H1 (cell line): ENCODE data around the gene TNXB. TPM values are rescaled to one million over a fixed set of nuclear protein-coding genes. Genes with fewer than 3 reads are reported as not detected.

Experiments
- CTCF ChIA-PET: fragments of 300-600 bp; sonication (Branson Sonifier 250); formaldehyde crosslinking; loops from one replicate; lab custom pipeline; 2021; ENCODE audit not compliant: partially characterized antibody; lab: Charles Lee
- POLR2A ChIA-PET: fragments of 300-600 bp; sonication (Branson Sonifier 250); formaldehyde crosslinking; loops from one replicate; lab custom pipeline; 2021; ENCODE audit warnings: inconsistent platforms; ENCODE audit not compliant: partially characterized antibody; lab: Charles Lee
- DNase-seq, 2 experiments: peaks; one replicate each; pipeline versions ENCODE4 v3.0.0 to v3.0.0-alpha.2; 2010 to 2022; ENCODE audit warnings: low spot score in 2 of 2, low read depth in 1 of 2, mixed read lengths in 1 of 2
- FAIRE-seq: peaks from 2 replicates; lab custom pipeline; 2011; peaks lifted over from hg19 to GRCh38; lab: Jason Lieb, UNC
- H2AFZ ChIP-seq: 2 replicates; pipeline ENCODE4 v1.8.1; 2012; ENCODE audit warnings: low read length, inconsistent platforms
- H2AK5ac ChIP-seq: 2 replicates; pipeline ENCODE4 v1.6.1; 2013; ENCODE audit warnings: low read depth, low read length
- H2BK120ac ChIP-seq: replicated peaks from 2 replicates; pipeline ENCODE3; 2013; ENCODE audit warnings: low read depth, low read length, inconsistent platforms
- H2BK12ac ChIP-seq: 2 replicates; pipeline ENCODE4 v1.6.1; 2013; ENCODE audit warnings: low read depth, low read length
- H2BK15ac ChIP-seq: 2 replicates; pipeline ENCODE4 v1.6.1; 2013; ENCODE audit warnings: low read length
- H2BK20ac ChIP-seq: 2 replicates; pipeline ENCODE4 v1.6.1; 2013; ENCODE audit warnings: low read length
- H2BK5ac ChIP-seq: 2 replicates; pipeline ENCODE4 v1.6.1; 2013; ENCODE audit warnings: low read depth, low read length
- H3K14ac ChIP-seq: 2 replicates; pipeline ENCODE4 v1.6.1; 2013; ENCODE audit warnings: inconsistent platforms; ENCODE audit not compliant: insufficient read length
- H3K18ac ChIP-seq: 2 replicates; pipeline ENCODE4 v1.6.1; 2013; ENCODE audit warnings: low read length; ENCODE audit errors: extremely low read depth
- H3K23ac ChIP-seq: 2 replicates; pipeline ENCODE4 v1.6.1; 2013; ENCODE audit warnings: inconsistent platforms; ENCODE audit not compliant: insufficient read length
- H3K23me2 ChIP-seq: 2 replicates; pipeline ENCODE4 v1.6.1; 2013; ENCODE audit warnings: low read depth, low read length
- H3K27ac ChIP-seq: 2 replicates; pipeline ENCODE4 v1.6.1; 2011; ENCODE audit warnings: low read depth, low read length, inconsistent platforms
- H3K27me3 ChIP-seq, 4 experiments: replicated peaks in 1 of 4; 1 replicate in 1 of 4; 2 replicates in 3 of 4; pipeline versions ENCODE4 v1.6.1 to v1.8.1; 2011 to 2013; ENCODE audit warnings: low read length in 3 of 4, mild to moderate bottlenecking in 3 of 4, inconsistent platforms in 2 of 4, mixed read lengths in 2 of 4, moderate library complexity in 1 of 4; ENCODE audit not compliant: control insufficient read depth in 3 of 4, insufficient read depth in 3 of 4; ENCODE audit errors: extremely low read depth in 1 of 4
- H3K36me3 ChIP-seq, 4 experiments: 2 replicates each; pipeline versions ENCODE4 v1.6.1 to v1.8.1; 2011 to 2013; ENCODE audit warnings: mild to moderate bottlenecking in 4 of 4, low read length in 3 of 4, moderate library complexity in 2 of 4, control low read depth in 1 of 4, inconsistent platforms in 1 of 4; ENCODE audit not compliant: insufficient read depth in 4 of 4, control insufficient read depth in 2 of 4
- H3K4ac ChIP-seq: replicated peaks from 2 replicates; pipeline ENCODE3; 2013; ENCODE audit warnings: low read length, low read depth, mixed read lengths, inconsistent platforms; ENCODE audit not compliant: insufficient read length
- H3K4me1 ChIP-seq, 4 experiments: replicated peaks in 1 of 4; 1 replicate in 1 of 4; 2 replicates in 3 of 4; pipeline versions ENCODE4 v1.6.1 to v1.8.1; 2011 to 2013; ENCODE audit warnings: low read length in 3 of 4, inconsistent platforms in 2 of 4, mixed read lengths in 1 of 4; ENCODE audit not compliant: insufficient read depth in 4 of 4, control insufficient read depth in 3 of 4
- H3K4me2 ChIP-seq, 2 experiments: 2 replicates each; pipeline versions ENCODE4 v1.6.1 to v1.8.1; 2011 to 2013; ENCODE audit warnings: low read depth in 2 of 2, low read length in 2 of 2, control low read depth in 1 of 2, inconsistent platforms in 1 of 2, mild to moderate bottlenecking in 1 of 2; ENCODE audit not compliant: insufficient read depth in 1 of 2
- H3K4me3 ChIP-seq, 4 experiments: fragments of 200-600, 300-600 bp in 1 of 4; sonication (generic), shearing (Covaris generic), sonication (Bioruptor Twin) in 1 of 4; 2 replicates each; pipeline versions ENCODE4 v1.5.1 to v1.8.1; 2011 to 2016; ENCODE audit warnings: low read length in 4 of 4, low read depth in 3 of 4, control low read depth in 2 of 4, inconsistent platforms in 2 of 4, mild to moderate bottlenecking in 2 of 4, mixed read lengths in 1 of 4, moderate library complexity in 1 of 4; ENCODE audit not compliant: insufficient read depth in 2 of 4; ENCODE audit errors: extremely low read depth in 1 of 4
- H3K56ac ChIP-seq: replicated peaks from 2 replicates; pipeline ENCODE3; 2013; ENCODE audit warnings: low read depth, mild to moderate bottlenecking, mixed read lengths, low read length, inconsistent platforms; ENCODE audit not compliant: insufficient read length
- H3K79me1 ChIP-seq: 2 replicates; pipeline ENCODE4 v1.6.1; 2013; ENCODE audit warnings: low read depth, low read length, control low read depth
- H3K79me2 ChIP-seq, 2 experiments: 2 replicates each; pipeline versions ENCODE4 v1.6.1 to v1.8.1; 2012 to 2013; ENCODE audit warnings: low read length in 2 of 2, mild to moderate bottlenecking in 2 of 2, inconsistent platforms in 1 of 2; ENCODE audit not compliant: insufficient read depth in 2 of 2, control insufficient read depth in 1 of 2
- H3K9ac ChIP-seq, 4 experiments: replicated peaks in 1 of 4; 1 replicate in 1 of 4; 2 replicates in 3 of 4; pipeline versions ENCODE4 v1.6.1 to v1.8.1; 2011 to 2013; ENCODE audit warnings: low read depth in 3 of 4, low read length in 3 of 4, control low read depth in 2 of 4, mild to moderate bottlenecking in 2 of 4, moderate library complexity in 2 of 4, inconsistent platforms in 1 of 4; ENCODE audit errors: extremely low read depth in 1 of 4
- H3K9me3 ChIP-seq, 2 experiments: 2 replicates each; pipeline versions ENCODE4 v1.6.1 to v1.8.1; 2012 to 2013; ENCODE audit warnings: mild to moderate bottlenecking in 2 of 2, moderate library complexity in 2 of 2, control low read depth in 1 of 2, inconsistent platforms in 1 of 2, low read depth in 1 of 2, low read length in 1 of 2, mixed read lengths in 1 of 2; ENCODE audit not compliant: insufficient read depth in 2 of 2
- H4K20me1 ChIP-seq, 2 experiments: replicated peaks in 1 of 2; 2 replicates each; pipeline versions ENCODE3 to v1.8.1; 2011 to 2013; ENCODE audit warnings: inconsistent platforms in 2 of 2, low read length in 2 of 2, mild to moderate bottlenecking in 1 of 2; ENCODE audit not compliant: insufficient read depth in 2 of 2, control insufficient read depth in 1 of 2
- H4K5ac ChIP-seq: 2 replicates; pipeline ENCODE4 v1.6.1; 2013; ENCODE audit warnings: low read length, low read depth, mixed read lengths, inconsistent platforms; ENCODE audit not compliant: insufficient read length
- H4K8ac ChIP-seq: 2 replicates; pipeline ENCODE4 v1.8.0; 2013; ENCODE audit warnings: mild to moderate bottlenecking, moderate library complexity, low read length, inconsistent platforms; ENCODE audit not compliant: insufficient read depth; ENCODE audit errors: extremely low read depth
- H4K91ac ChIP-seq: replicated peaks from 2 replicates; pipeline ENCODE3; 2013; ENCODE audit warnings: low read length, mixed read lengths, inconsistent platforms; ENCODE audit not compliant: insufficient read length
- BACH1 ChIP-seq: IDR thresholded peaks from 2 replicates; pipeline ENCODE4 v1.6.1; 2012; ENCODE audit warnings: low read length, improper control_type of control experiment
- CBX5 ChIP-seq: fragments of 300-800, 300-1000 bp; sonication (generic); IDR thresholded peaks from 2 replicates; pipeline ENCODE4 v1.7.1; 2016; ENCODE audit warnings: antibody characterized with exemption, low read length, low read depth
- EGR1 ChIP-seq: IDR thresholded peaks from 2 replicates; pipeline ENCODE4 v1.6.1; 2011; ENCODE audit warnings: low read depth, low read length, borderline replicate concordance
- EZH2 ChIP-seq: fragments of 200-600 bp; sonication (generic); IDR thresholded peaks from 2 replicates; pipeline ENCODE4 v1.7.1; 2012; ENCODE audit warnings: low read depth, mild to moderate bottlenecking, moderate library complexity, low read length, inconsistent platforms; ENCODE audit not compliant: severe bottlenecking
- POLR2AphosphoS5 ChIP-seq: IDR thresholded peaks from 2 replicates; pipeline ENCODE4 v1.6.1; 2011; ENCODE audit warnings: low read depth, low read length
- POU5F1 ChIP-seq: IDR thresholded peaks from 2 replicates; pipeline ENCODE4 v1.6.1; 2011; ENCODE audit warnings: low read depth, mild to moderate bottlenecking, low read length, moderate library complexity
- RAD21 ChIP-seq, 2 experiments: IDR thresholded peaks in 1 of 2; conservative IDR thresholded peaks in 1 of 2; 2 replicates each; pipeline ENCODE4 v1.6.1; 2011; ENCODE audit warnings: low read depth in 2 of 2, low read length in 2 of 2, improper control_type of control experiment in 1 of 2, inconsistent platforms in 1 of 2, mild to moderate bottlenecking in 1 of 2, moderate library complexity in 1 of 2
- SIX5 ChIP-seq: IDR thresholded peaks from 2 replicates; pipeline ENCODE4 v1.6.1; 2011; ENCODE audit warnings: mild to moderate bottlenecking, low read depth, low read length
- WGBS, 2 experiments: shearing (Covaris generic) in 1 of 2; methylation state at CpG; one replicate each; pipeline versions ENCODE4 v1.1.6 to v1.1.7; 2013 to 2015; ENCODE audit warnings: low lambda C conversion rate in 2 of 2, mixed read lengths in 2 of 2, inconsistent platforms in 1 of 2, low coverage in 1 of 2, missing lambda C conversion rate in 1 of 2; ENCODE audit not compliant: insufficient replicate concordance in 2 of 2, insufficient coverage in 1 of 2, insufficient read length in 1 of 2; ENCODE audit errors: extremely low coverage in 1 of 2, missing lambda C conversion rate in 1 of 2; 5-methylcytosine and 5-hydroxymethylcytosine counted together
- polyA plus RNA-seq, 7 experiments: library from polyadenylated mRNA; depleted of rRNA in 3 of 7; stranded (reverse) in 5 of 7; unstranded in 2 of 7; fragments of >200 nt in 5 of 7; fragments of 200-250 nt in 2 of 7; gene quantifications; 1 replicate in 5 of 7; 2 replicates in 1 of 7; 4 replicates in 1 of 7; pipeline versions ENCODE4 v1.2.1 to v1.2.3, GENCODE V29; 2011 to 2013; ENCODE audit warnings: missing spikeins in 2 of 7, mixed read lengths in 2 of 7
- total RNA-seq: library from RNA; stranded (reverse); fragmentation: NEBNext Ultra II Directional; extraction: Animal tissue kit (Norgen Biotek cat#: 25700); gene quantifications from 2 replicates; pipeline ENCODE4 v1.2.1, GENCODE V29; 2021
- TF ChIP-seq, protein P1 (sequence below): IDR thresholded peaks from 2 replicates; pipeline ENCODE4 v1.6.1; 2012; ENCODE audit warnings: inconsistent platforms
- TF ChIP-seq, protein P2 (sequence below): IDR thresholded peaks from 2 replicates; pipeline ENCODE4 v1.6.1; 2011; ENCODE audit warnings: low read length, improper control_type of control experiment

TNXB gene
- total and polyA plus RNA-seq, 2 of the 8 experiments (the other 6 are each of a cell fraction or from before 2014, with no cell fraction given) = 3.1 to 4.8 TPM

- Histone ChIP-seq H3K18ac (no peak overlapping the region), H2BK15ac (no peak overlapping the region), H2BK5ac (no peak overlapping the region), H3K79me1 (no peaks in the 10 kb centered on the region; the same call in 1 of the 2 replicates), H3K27ac (no peak overlapping the region), H3K9ac (no peak overlapping the region), H3K4ac (no peak overlapping the region), H3K36me3 (no peaks in the 10 kb centered on the region), H2BK20ac (no peak overlapping the region), H4K8ac (0 out of 2 replicates have a peak overlapping the region, but pooled peaks have one; percentile 48), H2BK12ac (no peak overlapping the region), H4K20me1 (no peaks in the 10 kb centered on the region), H3K56ac (no peak overlapping the region), H3K23me2 (no peaks in the 10 kb centered on the region; the same call in 1 of the 2 replicates), H2AK5ac (no peak overlapping the region), H3K23ac (no peak overlapping the region), H3K9me3 (no peaks in the 10 kb centered on the region), H3K4me1 (peaks cover 0 to 16% (median 7%) of the 10 kb centered on the region in 4 experiments; a peak in 5 of 7 replicates), H3K14ac (no peak overlapping the region), H2BK120ac (no peak overlapping the region), H4K91ac (no peak overlapping the region), H3K79me2 (no peaks in the 10 kb centered on the region), H4K5ac (no peak overlapping the region), H3K4me3 (no peak overlapping the region), H3K27me3 (peaks cover 0 to 13% (median 11%) of the 10 kb centered on the region in 4 experiments; a peak in 5 of 7 replicates), H3K4me2 (no peak overlapping the region), H2AFZ (no peak overlapping the region)
- no peak for TF ChIP-seq EZH2
- TF ChIP-seq EGR1 = no peak
- no peak for TF ChIP-seq RAD21 (IDR thresholded peaks at IDR 0.05 in 1 of 2, conservative IDR thresholded peaks at IDR 0.05 in 1 of 2; ENCODE audit: low read depth in 2 of 2, low read length in 2 of 2)
- no peak for TF ChIP-seq POU5F1
- no peak for TF ChIP-seq BACH1
- TF ChIP-seq POLR2AphosphoS5 = no peak
- TF ChIP-seq CBX5 = no peak
- TF ChIP-seq, protein P1, sequence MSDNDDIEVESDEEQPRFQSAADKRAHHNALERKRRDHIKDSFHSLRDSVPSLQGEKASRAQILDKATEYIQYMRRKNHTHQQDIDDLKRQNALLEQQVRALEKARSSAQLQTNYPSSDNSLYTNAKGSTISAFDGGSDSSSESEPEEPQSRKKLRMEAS = no peak
- no peak for TF ChIP-seq SIX5
- TF ChIP-seq, protein P2, sequence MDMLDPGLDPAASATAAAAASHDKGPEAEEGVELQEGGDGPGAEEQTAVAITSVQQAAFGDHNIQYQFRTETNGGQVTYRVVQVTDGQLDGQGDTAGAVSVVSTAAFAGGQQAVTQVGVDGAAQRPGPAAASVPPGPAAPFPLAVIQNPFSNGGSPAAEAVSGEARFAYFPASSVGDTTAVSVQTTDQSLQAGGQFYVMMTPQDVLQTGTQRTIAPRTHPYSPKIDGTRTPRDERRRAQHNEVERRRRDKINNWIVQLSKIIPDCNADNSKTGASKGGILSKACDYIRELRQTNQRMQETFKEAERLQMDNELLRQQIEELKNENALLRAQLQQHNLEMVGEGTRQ = no peak
- POLR2A ChIA-PET = interaction anchor here (1.1 to 2.3 kb wide), 3 partner anchors 26 to 39 kb away, joined by 3 to 8 read pairs (median 4); no protein-coding TSS in a partner anchor
- DNase-seq (no peak), FAIRE-seq (no peak)
- CTCF ChIA-PET = interaction anchor here (0.7 to 4.8 kb wide), 6 partner anchors 9 to 82 kb away, joined by 3 to 30 read pairs (median 4); partner anchors contain the start of gene ATF6B
- WGBS, 2 experiments = 100% methylated on average over 2 of the region's 2 CpGs; no CpG with 5 or more reads in 1 of the 2 experiments
Measured at GRCh38 chr6:32084780-32085179, 24.4 kb downstream of the TNXB start.
